Stimulated activated CD8-positive, alpha-beta memory T cell treated with anti-CD3 and anti-CD28 coated beads, Interleukin-4, amount 100 ng/mL, for 24 hours (primary cell): ENCODE results near the gene UBE3B.

ENCODE experiments used
- DNase-seq: peaks from one replicate; pipeline ENCODE4 v3.0.0-alpha.2; 2020; ENCODE audit warnings: low read depth

The UBE3B gene

DNA sequence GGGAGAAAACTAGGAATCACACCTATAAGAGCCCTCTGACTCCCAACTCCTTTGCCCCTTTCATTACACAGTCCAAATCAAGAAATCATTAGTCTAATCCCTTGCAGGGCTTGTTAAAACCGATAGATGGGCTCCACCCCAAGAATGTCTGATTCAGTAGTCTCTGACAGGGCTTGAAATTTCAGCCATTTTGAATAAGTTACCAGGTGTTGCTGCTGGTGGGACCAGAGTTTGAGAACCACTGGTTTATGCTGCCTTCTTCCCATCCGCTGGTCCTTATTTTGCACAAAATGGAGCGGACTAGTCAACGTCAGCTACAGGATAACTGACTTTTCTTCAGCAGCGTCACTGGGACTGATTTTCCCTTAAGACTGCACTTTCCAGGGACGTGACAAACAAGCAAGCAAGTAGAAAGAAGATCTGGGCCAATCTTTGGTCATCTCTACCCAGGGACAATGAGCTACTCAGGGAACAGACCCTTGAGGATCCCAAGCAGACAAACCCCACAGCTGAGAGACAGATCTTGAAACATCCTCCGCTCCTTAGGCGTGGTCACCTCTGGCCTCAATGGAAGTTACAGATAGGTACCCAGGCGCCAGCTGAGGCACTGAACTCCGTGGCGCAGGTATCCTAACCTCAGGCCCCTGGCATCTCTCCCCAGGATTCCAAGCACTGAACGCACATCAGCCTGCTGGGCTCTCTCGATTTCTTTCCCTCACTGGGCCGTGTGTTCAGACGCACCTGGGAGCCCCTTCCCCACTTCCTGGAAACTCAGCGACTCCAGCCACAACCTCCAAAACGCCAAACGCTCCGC is 1.2 kb upstream of the UBE3B start:
- DNase-seq = no peak

DNA sequence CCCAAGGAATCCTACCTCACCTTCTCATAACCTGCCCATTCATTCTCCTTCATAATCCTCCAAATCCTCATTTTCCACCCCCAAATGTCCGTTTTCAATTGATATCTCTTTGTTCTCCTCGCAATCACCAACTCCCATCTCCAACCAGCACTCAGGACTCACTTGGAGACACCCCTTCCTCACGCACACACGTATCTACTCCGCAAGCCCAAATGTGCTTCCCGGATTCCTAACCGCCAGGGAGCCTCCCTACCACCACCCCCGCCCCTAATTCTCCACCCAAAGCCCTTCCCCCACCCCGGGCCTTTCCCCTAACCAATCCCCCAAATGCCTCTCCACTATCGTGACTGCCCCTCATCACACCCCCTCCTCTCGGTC is 638 bp upstream of the UBE3B start:
- no peak for DNase-seq

DNA sequence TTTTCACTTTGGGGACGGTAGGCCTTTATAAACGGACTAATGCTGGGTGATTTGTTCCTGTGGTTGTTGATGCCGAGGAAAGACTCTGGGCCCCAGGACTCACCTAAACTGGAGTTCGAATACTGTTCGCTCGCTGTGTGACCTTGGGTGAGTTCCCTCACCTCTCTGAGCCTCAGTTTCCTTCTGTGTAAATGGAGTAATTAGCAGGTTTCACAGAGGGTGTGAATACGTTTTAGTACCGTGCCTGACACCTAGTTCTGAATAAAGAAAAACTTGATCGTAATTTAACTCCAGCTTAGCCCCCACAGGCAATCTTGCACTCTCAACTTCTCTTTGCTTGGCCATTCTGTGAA is 505 bp downstream of the UBE3B start:
- DNase-seq = no peak

DNA sequence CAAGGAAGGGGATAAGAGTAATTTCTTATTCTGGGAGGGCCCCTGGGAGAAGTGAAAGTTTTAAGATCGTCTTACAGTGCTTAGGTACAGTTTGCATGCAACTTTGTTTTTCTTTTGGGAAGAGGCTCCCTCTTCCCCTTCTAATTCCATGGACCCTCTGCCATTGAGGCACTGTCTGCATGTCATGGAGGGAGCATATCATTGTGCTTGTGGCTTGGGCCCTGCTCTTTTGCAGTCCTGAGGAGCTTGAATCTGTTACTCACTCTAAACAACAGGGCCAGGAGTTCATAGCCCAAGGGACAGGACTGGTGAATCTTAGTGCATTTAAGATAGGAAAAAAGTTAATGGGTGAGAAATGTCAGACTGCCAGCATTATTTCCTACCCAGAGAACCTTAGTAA is 2.3 kb downstream of the UBE3B start:
- no peak for DNase-seq

DNA sequence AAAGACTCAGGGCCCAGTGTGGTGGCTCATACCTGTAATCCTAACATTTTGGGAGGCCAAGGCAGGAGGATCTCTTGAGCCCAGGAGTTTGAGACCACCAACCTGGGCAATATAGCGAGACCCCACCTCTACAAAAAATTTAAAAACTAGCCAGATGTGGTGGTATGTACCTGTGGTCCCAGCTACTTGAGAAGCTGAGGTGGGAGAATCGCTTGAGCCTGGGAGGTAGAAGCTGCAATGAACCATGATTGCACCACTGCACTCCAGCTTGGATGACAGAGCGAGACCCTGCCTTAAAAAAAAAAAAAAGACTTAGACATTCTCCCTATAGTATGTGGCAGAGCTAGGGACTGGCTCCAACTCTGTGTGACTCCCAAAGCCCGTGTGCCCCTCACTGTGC is 2.9 kb downstream of the UBE3B start:
- no peak for DNase-seq

DNA sequence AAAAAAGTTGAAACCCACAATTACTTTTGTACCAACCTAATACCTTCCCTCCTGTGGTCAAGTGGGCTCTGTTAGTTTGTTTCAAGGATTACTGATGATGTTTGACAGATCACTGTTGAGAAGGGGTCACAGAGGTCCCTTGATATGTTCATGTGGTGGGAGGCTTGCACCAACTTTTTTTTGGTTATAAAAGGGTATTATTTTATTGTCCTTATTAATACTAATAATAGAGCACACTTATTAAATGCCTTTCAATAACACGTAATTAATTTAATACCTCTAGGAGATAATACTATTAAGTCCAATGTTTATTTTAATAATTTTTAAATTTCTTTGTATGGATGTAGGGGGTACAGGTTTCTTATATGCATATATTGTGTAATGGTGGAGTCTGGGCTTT is 4.4 kb downstream of the UBE3B start:
- no peak for DNase-seq

DNA sequence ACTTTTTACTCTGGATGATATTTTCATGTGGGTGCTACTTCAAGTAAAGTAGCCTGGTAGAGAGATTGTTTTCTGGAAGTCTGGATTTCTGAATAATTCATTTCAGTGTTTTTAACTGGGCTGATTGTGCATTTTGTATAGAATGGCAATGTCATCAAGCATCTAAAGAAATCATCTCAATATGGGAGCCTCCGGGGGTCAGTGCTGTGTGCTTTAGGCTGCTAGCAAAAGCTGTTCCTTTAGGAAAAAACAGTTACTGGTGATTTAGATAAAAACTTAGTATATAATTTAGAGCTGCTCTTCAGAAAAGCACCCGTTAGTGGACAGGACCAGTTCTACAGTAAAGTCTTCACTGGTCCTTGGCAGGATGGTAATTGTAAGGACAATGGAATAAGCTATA is 5.1 kb downstream of the UBE3B start:
- no peak for DNase-seq

DNA sequence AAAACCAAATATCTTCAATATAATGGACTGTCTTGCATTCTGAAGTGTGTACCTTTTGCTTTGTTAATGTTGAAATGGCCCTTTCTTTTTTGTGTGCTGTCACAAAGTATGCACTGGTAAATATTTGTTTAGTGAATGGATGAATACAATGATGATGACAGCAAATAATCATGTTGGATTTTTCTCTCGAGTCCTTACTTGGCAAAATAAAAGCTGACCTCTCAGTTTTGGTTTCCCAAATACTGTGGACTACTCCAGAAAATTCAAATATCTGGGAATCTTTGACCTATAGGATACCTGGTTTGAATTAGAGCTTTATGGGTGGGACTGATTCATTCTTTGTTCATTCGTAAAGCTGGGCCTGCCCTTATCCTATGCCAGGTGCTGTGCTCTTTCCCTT is 5.5 kb downstream of the UBE3B start:
- DNase-seq = no peak

DNA sequence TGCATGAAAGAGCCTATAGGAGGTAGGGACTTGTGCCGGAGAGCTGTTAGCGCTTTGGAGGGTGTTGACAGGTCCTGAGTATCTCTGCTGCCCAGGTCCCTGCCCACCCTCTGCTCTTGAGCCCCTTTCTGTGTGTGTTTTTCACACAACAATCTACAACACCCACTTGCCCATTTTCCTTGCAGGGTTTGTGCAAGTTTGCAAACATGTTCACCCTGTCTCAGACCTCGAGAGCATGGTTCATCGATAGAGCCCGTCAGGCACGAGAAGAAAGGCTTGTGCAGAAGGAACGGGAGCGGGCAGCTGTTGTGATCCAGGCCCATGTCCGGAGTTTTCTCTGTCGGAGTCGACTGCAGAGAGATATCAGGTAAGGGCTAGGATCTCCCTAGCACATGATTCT is 5.9 kb downstream of the UBE3B start:
- no peak for DNase-seq

DNA sequence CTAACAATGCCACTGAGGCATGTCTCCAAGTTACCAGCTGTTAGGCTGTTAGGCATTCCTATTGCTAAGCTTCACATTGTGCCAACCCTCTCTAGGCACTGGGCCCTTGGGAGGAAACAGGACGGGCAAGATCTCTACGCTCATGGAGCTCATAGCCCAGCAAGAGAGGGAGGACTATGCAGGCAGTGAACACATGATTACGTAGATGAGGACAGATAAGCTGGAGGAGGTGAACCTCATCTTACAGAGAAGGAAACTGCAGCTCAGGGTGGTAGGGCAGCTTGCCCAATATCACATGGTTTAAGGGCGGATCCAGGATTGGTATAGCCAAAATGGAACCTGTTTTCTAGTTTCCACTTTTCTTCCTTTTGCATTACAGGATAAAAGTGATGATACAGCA is 7.8 kb downstream of the UBE3B start:
- DNase-seq = no peak

DNA sequence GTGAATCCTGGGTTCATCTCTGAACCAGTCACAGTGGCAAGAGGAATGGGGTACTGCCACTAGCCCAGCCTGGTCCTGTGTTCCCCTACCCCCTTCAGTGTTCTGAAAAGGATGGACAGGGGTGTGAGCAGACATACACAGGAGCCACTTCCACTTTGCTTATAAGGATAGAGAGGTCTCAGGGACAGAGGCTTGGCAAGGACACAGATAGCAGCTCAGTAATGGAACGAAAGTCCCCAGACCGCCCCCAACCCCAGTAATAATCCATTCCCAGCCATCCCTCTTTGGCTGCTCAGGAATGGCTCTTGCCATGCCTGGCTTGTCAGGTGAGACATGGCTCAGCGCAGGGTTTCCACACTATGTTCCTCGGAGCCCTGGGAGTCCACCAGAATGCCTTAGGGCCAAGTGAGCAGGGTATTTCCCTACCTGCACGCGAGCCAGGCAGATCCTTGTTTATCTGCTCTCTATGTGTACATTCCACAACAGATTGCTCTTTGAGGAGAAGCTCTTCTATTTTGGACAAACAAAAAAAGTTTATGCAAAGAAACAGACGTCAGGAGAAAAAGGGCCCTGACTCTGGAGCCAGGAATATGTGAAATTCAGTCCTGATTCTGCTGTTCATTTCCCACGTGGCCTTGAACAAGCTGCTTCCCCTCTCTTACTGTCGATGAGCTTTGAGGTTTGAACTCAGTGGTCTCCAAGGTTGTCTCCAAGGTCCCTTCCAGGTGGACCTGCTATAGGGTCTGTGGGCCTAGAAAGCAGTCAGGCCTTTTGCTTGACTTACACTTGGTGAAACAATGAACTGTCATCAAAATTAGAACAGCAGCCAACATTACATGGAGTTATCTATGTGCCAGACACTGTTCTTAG is 10.0 kb downstream of the UBE3B start:
- no peak for DNase-seq

DNA sequence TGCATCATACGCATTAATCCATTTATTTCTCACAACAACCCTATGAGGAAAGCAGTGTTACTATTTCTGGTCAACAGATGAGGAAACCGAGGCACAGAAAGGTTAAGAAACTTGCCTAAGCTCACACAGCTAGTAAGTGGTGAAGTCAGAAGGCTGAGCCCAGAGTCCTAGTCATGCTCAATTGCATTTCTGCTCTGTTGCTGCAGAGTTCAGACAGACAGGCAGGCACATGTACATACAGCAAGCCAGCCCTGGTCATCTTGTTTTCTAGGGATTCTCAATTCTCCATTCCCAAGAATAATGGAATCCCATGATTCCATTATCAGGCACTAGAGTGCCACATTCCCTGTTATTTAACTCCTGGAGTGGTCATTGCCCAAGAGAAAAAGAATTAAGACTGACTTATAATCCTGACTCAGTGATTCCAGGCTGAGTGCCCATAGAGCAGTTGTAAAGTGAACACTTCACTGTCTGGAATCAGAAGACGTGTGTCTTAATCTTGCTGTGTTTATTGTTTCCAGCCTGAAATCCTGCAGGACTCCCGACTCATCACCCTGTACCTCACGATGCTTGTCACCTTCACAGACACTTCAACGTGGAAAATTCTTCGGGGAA is 10.7 kb downstream of the UBE3B start:
- DNase-seq = no peak

DNA sequence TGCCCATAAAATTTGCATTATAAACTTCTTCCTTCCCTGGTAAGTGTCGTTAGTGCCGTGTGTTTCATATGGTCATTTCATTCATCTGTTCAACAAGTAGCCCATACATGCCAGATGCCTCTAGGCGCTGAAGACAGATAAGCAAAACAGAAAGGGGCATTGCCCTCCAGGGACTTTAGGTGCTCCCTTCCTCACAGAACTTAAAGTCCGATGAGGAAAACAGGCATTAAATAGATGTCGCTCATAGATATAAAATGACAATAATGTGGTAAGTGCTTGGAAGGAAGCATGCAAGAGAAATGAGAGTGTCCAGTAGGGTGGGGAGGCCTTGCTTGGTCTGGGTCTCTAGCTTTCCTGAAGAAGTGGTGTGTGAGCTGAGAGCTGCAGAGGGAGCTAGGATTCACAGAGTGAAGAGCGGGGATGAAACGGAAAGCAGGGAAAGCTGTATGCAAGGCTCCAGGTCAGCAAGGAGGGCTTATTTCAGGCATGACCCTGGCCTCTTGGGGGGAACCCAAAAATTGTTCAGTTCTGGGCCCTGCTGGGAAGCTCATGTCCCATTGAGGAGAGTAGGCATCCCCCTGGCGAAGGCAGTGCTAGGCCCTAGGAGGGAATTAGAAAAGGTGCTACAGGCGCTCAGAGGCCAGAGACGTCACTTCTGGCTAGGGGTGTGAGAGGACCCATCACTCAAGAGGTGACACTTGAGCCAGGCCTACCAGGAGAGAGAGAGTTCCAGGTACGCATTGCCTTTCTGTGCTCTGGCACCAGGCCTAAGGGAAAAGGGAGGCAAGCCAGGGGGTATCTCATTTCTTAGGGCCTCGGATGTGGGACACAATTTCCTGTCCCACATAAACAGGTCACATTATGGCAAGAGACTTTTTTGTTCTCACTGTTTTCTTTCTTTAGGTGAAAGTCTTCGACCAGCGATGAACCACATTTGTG is 11.9 kb downstream of the UBE3B start:
- DNase-seq = no peak

DNA sequence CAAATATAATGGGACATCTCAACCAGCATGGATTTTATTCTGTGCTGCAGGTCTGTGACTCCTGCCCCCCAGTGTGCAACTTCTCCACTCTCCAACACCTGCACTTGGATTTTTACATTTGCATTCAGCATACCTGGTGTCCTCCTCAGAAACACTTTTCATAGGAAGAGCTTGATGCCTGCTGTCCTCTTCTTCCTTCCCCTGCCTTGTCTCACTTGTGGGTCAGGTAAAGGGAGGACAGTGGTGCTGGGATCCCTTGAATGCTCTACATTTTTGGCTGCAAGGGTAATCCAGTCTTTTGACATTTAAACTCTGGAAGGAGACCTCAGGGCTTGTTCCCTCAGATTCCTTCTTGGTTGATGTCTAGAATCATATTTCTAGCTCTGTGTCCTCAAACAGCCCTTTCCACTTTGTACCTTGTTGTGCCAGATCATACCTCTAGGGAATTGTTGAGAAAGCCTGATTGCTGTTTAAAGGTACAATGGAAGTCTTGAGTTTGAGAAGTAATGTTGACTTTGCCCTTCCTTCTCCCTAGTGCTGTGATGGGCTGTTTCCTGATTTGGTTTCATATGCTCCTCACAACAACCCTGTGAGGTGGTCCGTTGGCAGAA is 12.6 kb downstream of the UBE3B start:
- DNase-seq = no peak

DNA sequence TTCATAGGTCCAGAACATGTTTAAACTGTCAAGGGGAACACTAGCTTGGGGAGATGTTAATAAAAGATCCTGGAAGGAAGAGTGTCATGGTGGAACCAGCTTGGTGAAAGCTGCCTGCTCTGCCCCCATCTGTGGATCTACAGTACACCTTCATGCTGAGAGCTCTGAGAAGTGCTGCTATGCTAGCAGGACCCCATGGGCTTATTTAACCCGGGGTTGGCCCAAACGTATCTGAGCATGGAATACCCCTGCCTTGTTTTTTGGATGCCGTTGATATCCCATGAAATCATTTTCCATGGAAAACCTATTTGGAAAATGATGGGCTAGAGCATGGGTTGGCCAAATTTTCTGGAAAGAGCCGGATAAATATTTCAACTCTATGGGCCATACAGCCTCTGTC is 14.2 kb downstream of the UBE3B start:
- DNase-seq = no peak

DNA sequence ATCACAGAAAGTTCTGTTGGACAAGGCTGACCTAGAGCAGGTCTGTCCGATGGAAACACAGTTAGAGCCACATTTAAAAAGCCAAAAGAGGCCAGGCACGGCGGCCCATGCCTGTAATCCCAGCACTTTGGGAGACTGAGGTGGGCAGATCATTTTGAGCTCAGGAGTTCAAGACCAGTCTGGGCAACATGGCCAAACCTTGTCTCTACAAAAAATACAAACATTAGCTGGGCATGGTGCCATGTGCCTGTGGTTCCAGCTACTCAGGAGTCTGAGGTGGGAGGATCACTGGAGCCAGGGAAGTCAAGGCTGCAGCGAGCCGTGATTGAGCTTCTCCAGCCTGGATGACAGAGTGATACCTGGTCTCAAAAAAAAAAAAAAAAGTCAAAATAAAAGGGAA is 14.9 kb downstream of the UBE3B start:
- no peak for DNase-seq

DNA sequence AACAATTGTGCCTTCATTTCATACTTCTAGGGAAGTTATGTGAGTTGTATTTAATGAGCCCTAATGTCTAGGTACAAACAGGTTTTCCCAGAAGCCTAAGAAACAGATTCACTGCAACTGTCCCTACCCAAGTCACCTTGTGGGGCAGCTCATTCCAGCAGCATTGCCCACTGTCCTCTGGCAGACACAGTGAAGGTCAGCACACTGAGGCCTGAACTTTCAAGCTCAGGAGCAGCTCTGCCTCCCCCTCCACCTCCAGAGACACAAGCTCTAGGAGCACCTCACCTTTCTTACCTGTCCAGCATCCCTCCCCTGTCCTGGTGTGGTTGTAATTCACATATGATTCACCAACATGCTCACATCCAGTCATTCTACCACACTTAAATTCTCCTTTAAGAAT is 15.7 kb downstream of the UBE3B start:
- no peak for DNase-seq

DNA sequence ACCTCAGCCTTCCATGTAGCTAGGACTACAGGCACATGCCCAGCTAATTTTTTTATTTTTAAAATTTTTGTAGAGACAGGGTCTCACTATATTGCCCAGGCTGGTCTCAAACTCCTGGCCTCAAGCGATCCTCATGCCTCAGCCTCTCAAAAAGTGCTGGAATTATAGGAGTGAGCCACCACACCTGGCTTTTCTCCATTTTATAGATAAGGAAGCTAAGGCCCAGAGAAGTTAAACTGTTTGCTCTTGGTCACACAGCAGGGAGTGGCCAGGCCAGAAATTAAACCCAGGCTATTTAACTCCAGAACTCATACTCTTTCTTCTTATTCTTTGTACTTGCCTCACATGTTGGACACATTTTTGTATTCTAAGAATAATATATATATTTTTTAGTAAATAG is 16.5 kb downstream of the UBE3B start:
- DNase-seq = no peak

DNA sequence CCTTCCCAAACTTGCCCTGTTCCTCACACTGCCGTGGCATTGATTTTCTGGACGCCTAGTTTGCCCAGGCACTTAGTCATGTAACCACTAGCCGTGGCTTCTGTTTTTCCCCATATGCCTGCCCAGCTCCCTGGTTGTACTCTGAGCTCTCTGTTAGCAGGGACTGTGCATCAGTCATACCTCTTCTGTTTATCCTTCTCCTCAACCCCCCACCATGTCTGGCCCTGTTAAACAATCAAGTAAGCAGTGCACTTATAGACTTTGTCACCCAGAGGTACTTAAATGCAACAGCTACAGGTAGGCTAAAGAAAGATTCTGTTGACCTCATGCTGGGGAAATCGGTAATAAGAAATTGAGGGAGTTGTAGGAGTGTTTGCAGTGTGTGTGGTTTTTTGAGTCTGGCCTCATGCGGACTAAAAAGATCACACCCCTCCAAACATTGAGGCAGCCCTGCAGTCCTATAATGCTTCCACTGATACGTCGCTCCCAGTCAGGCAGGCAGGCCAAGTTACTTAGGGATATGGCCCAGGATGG is 17.0 kb downstream of the UBE3B start:
- DNase-seq = no peak

DNA sequence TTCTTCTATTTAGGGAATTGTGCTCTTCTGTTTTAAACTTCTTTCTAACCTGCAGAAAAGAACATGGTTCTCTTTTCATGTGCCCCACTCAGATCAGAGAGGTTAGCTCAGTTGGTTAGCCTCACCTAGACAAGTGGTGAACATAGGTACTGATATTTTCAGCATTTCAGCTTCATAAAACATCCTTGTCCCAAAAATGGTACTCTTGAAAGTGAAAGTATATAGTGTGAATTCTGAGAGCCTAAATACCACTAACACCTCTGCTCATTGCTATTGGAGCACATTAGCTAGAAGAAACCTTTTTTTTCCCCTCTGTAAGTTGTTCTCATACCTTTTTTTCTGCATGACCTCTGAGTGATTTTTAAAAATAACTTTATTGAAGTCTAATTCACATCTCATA is 17.6 kb downstream of the UBE3B start:
- DNase-seq = no peak

DNA sequence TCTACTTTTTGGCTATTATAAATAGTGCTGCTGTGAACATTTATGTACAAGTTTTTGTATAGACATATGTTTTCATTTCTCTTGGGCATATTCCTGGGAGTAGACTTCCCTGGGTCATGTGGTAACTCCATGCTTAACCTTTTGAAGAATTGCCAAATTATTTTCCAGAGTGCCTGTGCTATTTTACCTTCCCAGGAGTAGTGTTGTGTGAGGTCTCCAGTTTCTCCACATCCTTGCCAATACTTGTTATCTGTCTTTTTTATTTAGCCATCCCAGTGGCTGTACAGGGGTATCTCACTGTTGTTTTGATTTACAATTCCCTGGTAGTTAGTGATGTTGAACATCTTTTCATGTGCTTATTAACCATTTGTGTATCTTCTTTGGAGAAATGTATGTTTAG is 18.9 kb downstream of the UBE3B start:
- no peak for DNase-seq
